NCI-H1048 (cell line): ENCODE measurements around the gene OR8B12.
"Not testable (repeated sequence)": the region's sequence is repeated elsewhere in the genome, so short reads cannot be mapped to it uniquely, and the experiment has no call there.

Experiments used
- DNase-seq: peaks from one replicate; lab custom pipeline; 2025; lab: John Stamatoyannopoulos, UW

OR8B12 gene

GRCh38 chr11:124519850-124520549, 23.5 kb downstream of the OR8B12 start:
- no peak for DNase-seq

GRCh38 chr11:124518989-124519451, 24.4 kb downstream of the OR8B12 start:
- no peak for DNase-seq

DNA sequence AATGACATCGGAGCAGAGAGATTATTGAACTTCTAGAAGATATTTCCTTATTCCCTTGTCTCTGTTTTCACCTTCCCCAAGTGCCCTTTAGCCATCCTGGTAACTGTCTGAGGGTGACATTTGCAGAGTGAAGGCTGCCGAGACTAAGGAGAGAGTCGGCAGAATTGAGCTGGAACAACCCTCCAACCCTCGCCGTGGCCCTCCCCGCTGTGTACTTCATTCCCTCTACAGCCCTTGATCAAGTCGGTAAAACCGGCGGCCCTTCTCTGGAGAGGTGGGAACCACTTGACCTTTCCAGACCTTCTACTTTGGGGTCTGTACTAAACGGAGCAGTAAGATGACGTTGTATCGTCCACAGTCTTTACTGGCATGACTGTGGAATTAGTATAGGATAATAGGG, 26.1 kb downstream of the OR8B12 start:
- no peak for DNase-seq

GRCh38 chr11:124514675-124515074, 28.8 kb downstream of the OR8B12 start:
- DNase-seq: not testable (repeated sequence)

DNA sequence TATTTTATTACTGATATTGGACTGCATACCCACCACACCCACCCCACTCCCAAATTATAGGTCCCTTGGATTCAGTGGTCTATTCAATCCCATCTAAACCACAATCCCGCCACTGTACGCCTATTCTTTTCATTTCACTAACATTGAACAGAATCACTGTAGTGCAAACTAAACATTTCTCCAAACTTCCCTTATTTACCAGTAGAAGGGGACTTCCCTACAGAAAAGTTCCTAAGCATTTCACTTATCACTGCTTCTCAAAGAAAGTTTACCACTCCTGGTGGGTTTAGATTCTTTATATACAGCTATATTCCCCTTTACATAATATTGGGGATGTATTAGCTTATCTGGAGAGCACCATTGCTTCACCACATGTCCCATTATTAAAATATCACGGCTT, 29.3 kb downstream of the OR8B12 start:
- no peak for DNase-seq

DNA sequence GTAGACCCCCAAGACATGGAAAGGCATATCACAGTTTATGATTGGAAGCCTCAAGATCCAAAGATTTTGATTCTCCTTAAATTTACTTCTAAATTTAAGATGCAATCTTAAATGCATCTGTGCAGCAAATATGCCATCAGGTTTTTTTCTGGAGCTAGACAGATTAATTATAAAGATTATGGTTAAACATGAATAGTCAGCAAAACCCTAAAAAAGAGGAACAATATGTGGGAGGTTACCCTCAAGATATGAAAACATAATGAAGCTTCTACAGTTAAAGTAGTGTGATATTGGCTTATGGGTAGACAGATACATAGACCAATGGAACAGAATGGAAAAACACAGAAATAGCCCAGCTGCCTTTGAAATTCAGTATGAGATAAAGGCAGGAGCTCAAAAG, 31.7 kb downstream of the OR8B12 start:
- no peak for DNase-seq

GRCh38 chr11:124510279-124510678, 33.2 kb downstream of the OR8B12 start:
- no peak for DNase-seq

GRCh38 chr11:124499711-124500110, 43.7 kb downstream of the OR8B12 start:
- DNase-seq: no peak

GRCh38 chr11:124493016-124493655, 50.3 kb downstream of the OR8B12 start:
- DNase-seq: no peak
